Stimulated activated CD8-positive, alpha-beta memory T cell treated with anti-CD3 and anti-CD28 coated beads, Interleukin-4, amount 100 ng/mL, for 48 hours (primary cell): ENCODE results near the gene PLPPR3.
"Not testable (repeated sequence)": the region's sequence is repeated elsewhere in the genome, so short reads cannot be mapped to it uniquely, and the experiment has no call there.

Source experiments
- DNase-seq: peaks from one replicate; pipeline ENCODE4 v3.0.0-alpha.2; 2020

Gene PLPPR3

GRCh38 chr19:853614-854220 is 32.0 kb upstream of the PLPPR3 start:
- not testable (repeated sequence) for DNase-seq

DNA sequence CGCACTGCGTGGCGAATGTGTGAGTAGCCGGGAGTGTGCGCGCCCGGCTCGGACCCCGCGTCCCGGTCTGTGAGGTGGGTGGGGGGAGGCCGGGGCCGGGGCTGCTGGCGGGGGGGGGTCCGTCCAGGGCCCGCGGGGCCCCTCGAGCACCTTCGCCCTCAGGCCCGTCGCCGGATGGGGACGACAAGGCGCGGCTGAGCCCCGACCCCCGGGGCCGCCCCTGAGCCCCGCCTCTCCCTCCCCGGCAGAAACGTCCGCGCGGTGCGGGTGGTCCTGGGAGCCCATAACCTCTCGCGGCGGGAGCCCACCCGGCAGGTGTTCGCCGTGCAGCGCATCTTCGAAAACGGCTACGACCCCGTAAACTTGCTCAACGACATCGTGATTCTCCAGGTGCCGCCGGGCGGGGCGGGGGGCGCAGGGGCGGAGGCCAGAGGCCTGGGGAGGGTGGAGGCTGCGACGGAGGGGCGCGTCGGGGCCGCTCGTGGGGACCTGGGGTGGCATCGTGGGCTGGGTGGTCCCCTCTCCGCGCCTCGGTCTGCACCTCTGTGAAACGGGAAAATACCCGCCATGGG is 31.3 kb upstream of the PLPPR3 start:
- DNase-seq, result no peak

- DNase-seq, result no peak
These were observed 30.6 kb upstream of the PLPPR3 start, which contains the start of gene ELANE for GRCh38 chr19:852136-853013. Gene ELANE (plus strand): TSS chr19:852303. CDS start chr19:852329, 26 bp downstream.

GRCh38 chr19:850979-851335 is 29.2 kb upstream of the PLPPR3 start:
- DNase-seq, result no peak

DNA sequence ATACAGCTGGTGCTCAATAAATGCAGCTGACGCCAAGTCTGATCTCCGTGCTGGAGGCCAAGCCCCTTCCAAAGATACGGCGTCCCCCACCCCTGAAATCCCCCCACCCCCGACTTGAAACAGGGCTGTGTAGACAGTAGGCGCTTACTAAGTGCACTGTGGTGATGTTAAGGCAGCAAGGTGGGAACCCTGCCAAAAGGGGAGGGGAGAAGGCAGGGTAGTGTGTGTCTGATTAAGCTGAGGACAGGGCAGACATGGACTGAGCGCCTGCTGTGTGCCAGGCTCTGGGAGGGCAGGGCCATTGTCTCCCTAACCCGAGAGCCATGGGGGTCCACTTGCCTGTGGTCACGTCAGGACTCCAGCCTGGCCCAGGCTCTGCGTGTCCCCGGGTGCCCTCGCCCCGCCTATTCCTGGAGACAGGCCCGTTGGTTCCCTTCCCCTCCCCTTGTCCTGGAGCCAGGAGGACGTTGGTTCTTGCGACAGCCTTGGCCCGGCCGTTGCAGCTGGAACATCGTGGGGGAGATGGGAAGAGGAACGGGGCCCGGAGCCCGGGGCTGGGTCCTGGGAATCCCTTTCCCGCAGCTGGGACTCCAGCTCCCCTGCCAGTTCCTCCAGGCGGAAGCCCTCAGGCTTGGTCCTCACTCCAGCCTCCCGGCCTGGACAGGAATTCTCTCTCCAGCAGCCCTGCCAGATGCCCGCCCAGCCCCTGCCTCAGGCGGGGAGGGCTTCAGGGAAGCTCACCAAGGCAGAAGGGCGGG is 28.6 kb upstream of the PLPPR3 start:
- no peak for DNase-seq

- DNase-seq, result not testable (repeated sequence)
These were observed 27.4 kb upstream of the PLPPR3 start for GRCh38 chr19:849195-849594.

DNA sequence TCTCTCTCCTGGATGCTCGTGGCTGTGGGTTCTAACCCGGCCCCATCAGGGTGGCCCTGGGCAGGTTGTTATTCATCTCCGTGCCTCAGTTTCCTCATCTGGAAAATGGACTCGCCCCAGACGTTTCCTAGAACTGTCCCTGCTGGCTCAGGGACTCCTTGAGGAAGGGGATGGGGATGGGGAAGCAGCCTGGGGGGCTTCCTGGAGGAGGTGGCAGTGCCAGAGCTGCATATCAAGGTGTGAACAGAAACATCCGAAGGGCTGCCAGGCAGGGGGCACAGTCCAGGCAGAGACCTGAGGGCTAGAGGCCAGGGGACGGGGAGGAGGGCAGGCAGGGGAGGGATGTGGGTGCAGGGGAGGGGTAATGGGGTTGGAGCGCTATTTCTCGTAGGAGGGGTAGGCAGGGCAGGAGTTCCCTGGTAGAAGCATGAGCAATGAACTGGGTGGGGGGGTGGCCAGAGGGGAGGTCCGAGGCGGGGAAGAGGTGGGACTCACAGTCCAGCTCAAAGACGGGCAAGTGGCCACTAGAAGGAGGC is 26.7 kb upstream of the PLPPR3 start:
- DNase-seq, result no peak

DNA sequence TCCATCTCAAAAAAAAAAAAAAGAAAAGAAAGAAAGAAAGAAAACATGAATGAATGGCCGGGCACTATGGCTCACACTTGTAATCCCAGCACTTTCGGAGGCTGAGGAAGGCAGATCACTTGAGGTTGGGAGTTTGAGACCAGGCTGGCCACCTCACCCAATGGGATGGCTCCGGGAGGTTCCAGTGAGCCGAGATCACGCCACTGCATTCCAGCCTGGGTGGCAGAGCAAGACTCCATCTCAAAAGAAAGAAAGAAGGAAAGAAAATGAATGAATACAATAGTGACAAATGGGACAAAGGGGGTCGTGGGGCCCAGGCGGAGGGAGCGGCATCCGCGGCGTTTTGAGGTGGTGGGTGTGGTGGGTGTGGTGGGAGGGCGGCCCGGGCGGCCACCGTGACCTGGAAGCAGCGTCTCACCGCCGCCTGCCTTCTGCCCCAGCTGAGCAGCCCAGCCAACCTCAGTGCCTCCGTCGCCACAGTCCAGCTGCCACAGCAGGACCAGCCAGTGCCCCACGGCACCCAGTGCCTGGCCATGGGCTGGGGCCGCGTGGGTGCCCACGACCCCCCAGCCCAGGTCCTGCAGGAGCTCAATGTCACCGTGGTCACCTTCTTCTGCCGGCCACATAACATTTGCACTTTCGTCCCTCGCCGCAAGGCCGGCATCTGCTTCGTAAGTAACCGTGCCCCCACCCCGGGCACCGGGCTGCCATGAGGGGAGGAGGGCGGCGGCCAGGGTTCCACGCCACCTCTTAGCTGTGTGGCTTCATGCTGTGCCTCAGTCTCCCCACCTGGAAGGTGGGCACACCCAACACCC is 24.2 kb upstream of the PLPPR3 start:
- no peak for DNase-seq

- DNase-seq, result no peak
These were observed 22.8 kb upstream of the PLPPR3 start for GRCh38 chr19:844546-844971.

DNA sequence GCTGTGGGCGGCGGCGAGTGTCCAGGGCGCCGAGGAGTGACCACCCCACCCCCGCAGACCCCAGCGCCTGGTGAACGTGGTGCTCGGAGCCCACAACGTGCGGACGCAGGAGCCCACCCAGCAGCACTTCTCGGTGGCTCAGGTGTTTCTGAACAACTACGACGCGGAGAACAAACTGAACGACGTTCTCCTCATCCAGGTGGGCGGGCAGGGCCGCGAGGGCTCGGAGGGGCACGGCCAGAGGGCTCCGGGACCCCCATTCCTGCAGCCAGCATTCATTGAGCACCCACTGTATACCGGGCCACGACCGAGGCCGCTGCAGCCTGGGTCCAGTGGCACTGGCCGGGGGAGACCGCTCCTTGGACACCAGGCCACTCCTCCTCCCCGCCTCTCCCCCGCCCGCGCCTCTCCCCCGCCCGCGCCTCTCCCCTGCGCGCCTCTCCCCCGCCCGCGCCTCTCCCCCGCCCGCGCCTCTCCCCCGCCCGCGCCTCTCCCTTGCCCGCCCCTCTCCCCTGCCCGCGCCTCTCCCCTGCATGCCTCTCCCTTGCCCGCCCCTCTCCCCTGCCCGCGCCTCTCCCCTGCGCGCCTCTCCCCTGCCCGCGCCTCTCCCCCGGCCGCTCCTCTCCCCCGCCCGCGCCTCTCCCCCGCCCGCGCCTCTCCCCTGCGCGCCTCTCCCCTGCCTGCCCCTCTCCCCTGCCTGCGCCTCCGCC is 22.2 kb upstream of the PLPPR3 start:
- no peak for DNase-seq

DNA sequence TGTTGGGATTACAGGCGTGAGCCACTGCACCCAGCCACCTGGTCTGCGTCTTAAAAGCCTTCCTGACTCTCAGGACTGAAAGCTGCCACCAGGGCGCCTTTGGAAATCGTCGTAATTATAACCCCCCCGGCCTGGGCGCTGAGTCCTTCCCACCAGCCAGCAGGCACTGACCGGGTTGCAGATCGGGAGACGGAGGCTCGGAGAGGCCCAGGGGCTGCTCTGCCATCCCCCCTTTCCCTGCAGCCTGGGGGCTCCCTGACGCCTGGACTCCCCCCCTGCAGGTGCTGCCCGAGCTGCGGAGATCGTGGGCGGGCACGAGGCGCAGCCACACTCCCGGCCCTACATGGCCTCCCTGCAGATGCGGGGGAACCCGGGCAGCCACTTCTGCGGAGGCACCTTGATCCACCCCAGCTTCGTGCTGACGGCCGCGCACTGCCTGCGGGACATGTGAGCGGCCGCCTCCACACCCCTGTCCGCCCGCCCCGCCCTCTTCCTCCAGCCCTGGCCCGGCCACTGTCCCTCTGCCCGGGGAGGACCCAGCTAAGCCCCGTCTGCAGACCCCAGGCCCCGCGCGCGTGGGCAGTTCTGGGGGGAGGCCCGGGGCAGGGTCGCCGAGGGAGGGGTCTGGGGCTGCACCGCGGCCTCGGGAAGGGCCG is 21.6 kb upstream of the PLPPR3 start:
- no peak for DNase-seq

DNA sequence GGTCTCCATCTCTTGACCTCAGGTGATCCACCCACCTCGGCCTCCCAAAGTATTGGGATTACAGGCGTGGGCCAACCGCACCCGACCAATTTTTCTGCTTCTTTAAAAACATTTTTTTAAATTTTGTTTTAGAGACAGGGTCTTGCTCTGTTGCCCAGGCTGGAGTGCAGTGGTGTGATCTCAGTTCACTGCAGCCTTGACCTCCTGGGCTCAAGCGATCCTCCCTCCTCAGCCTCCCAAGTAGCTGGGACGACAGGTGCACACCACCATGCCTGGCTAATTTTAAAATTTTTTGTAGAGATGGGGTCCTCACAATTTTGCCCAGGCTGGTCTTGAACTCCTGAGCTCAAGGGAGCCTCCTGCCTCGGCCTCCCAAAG is 21.0 kb upstream of the PLPPR3 start:
- DNase-seq, result not testable (repeated sequence)

GRCh38 chr19:840519-841206 is 18.9 kb upstream of the PLPPR3 start, which contains the start of gene PRTN3:
Gene PRTN3 (plus strand): TSS chr19:840999. CDS start chr19:841009, 10 bp downstream.
- DNase-seq, result no peak

- no peak for DNase-seq
These were observed 13.6 kb upstream of the PLPPR3 start for GRCh38 chr19:835210-835810.

GRCh38 chr19:834216-834615 is 12.5 kb upstream of the PLPPR3 start:
- DNase-seq, result no peak

- no peak for DNase-seq
These were observed 9.9 kb upstream of the PLPPR3 start for GRCh38 chr19:831407-832369.

DNA sequence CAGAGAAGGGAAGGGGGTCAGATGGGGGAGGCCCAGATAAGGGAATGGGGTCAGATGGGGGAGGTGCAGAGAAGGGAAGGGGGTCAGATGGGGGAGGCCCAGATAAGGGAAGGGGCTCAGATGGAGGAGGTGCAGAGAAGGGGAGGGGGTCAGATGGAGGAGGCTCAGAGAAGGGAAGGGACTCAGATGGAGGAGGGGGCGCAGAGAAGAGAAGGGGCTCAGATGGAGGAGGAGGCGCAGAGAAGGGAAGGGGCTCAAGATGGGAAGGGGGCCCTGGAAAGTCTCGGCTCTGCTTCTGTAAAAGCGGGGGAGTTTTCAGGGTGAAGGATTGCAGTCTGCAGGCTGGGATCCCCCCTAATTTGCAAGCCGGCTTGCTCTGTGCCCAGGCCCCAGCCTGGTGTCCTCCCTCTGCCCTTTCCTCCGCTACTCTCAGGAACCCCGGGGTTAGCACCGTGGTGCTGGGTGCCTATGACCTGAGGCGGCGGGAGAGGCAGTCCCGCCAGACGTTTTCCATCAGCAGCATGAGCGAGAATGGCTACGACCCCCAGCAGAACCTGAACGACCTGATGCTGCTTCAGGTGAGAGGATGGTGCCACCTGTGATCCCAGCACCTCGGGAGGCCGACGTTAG is 7.5 kb upstream of the PLPPR3 start:
- DNase-seq, result no peak
